Tibial artery (tissue), 4 donors: ENCODE data around the gene PCMTD2.

Source experiments
- DNase-seq, 2 donors: peaks; one replicate each; pipeline ENCODE4 v3.0.0-alpha.2; 2019
- H3K27ac ChIP-seq, 2 donors: fragments of 200-600 bp; sonication (generic) in 1 of 2; 1 replicate in 1 of 2; 2 replicates in 1 of 2; pipeline ENCODE4 v1.5.1; 2018 to 2019; ENCODE audit warnings: mild to moderate bottlenecking in 1 of 2
- H3K27me3 ChIP-seq, 2 donors: fragments of 200-600 bp; sonication (generic) in 1 of 2; one replicate each; pipeline versions ENCODE4 v1.5.1 to v1.6.0; 2016 to 2019
- H3K36me3 ChIP-seq, 3 donors: fragments of 200-600 bp; sonication (generic) in 2 of 3; one replicate each; pipeline ENCODE4 v1.5.1; 2016 to 2019; ENCODE audit warnings: mild to moderate bottlenecking in 2 of 3
- H3K4me1 ChIP-seq, 4 donors: fragments of 200-600 bp; sonication (generic) in 2 of 4; 1 replicate in 3 of 4; 2 replicates in 1 of 4; pipeline ENCODE4 v1.5.1; 2016 to 2019
- H3K4me3 ChIP-seq, 2 donors: fragments of 200-600 bp; sonication (generic) in 1 of 2; 1 replicate in 1 of 2; 2 replicates in 1 of 2; pipeline ENCODE4 v1.5.1; 2018 to 2019; ENCODE audit warnings: mild to moderate bottlenecking in 2 of 2
- H3K9me3 ChIP-seq, 3 donors: fragments of 200-600 bp; sonication (generic) in 1 of 3; one replicate each; pipeline ENCODE4 v1.5.1; 2016 to 2019
- CTCF ChIP-seq, 2 experiments: fragments of 200-600 bp in 1 of 2; fragments of 450-650 bp in 1 of 2; IDR thresholded peaks; one replicate each; pipeline ENCODE4 v1.5.1; 2017 to 2019; ENCODE audit warnings: antibody characterized with exemption in 2 of 2, mild to moderate bottlenecking in 1 of 2, moderate library complexity in 1 of 2
- intact Hi-C: fragments of 100-400 bp; cut with DNase I; formaldehyde crosslinking; loops from one replicate; pipeline ENCODE4 v1.15.0; 2023; ENCODE audit warnings: low total_unique reads

Gene PCMTD2

DNA sequence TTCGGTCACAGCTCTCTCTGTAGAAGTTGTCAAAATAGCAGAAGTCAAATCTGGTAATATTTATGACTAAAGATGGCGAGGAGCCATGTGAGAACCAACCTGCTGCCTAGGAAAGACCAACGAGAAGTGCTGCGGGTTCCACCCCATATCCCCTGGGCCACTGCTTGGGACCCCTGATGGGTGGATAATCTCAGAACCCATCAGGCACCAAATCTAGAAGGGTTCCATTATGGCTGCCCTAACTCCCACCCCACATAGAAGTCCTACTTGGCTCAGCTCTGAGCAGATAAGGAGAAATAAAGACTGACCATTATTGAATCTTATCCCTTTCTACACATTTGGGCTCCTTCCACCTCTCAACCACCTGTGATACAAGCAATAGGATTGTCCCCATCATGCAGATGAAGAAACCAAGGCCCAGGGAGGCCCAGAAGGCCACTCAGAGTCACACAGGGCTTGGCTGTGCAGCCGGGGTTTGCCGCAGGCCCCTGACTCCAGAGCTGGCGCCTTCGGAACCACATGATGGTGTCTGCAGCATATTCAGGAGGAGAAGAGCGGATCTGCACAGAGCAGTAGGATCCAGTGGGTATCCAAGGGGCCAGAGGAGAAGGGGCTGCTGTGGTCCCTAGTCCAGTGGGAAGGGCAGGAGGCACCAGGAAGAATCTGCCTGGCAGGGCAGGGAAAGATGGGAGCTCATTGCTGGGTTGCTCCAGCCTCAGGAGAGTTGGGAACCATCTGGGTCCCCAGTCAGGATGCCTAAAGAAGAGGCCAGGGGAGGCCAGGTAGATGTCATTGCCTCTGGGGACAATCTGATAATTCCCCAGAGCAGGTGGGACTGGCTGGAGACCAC, 9.6 kb upstream of the PCMTD2 start:
- Histone ChIP-seq H3K36me3 (no peaks in the 10 kb centered on the region), H3K4me3 (no peak overlapping the region), H3K4me1 (no peaks in the 10 kb centered on the region), H3K27ac (no peak overlapping the region), H3K9me3 (no peaks in the 10 kb centered on the region), H3K27me3 (peaks cover 0 to 45% of the 10 kb centered on the region in 2 donors)
- intact Hi-C loops = no loop called here
- no peak for DNase-seq
- no peak for TF ChIP-seq CTCF (IDR thresholded peaks at IDR 0.05)

GRCh38 chr20:64246616-64247306, 8.8 kb upstream of the PCMTD2 start:
- intact Hi-C loops = no loop called here
- Histone ChIP-seq H3K4me3 (no peak overlapping the region), H3K4me1 (no peaks in the 10 kb centered on the region), H3K36me3 (no peaks in the 10 kb centered on the region), H3K27me3 (peaks cover 0 to 45% of the 10 kb centered on the region in 2 donors), H3K27ac (no peak overlapping the region), H3K9me3 (no peaks in the 10 kb centered on the region)
- no peak for DNase-seq
- TF ChIP-seq CTCF (IDR thresholded peaks at IDR 0.05) = no peak

DNA sequence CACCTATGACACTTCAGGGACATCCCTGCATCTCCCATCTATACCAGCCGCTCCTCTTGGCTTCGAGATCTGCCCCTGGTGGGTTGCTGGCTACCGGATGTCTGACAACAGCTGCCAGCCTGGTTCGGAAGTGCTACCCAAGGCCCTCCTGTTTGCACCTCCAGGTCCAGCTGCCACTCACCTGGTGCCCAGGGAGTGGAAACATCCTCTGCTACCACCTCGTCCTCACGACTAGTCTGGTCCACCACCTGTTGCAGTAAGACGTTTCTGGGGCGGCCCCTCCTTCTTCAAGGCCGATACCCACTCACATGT, 8.3 kb upstream of the PCMTD2 start:
- H3K4me3 ChIP-seq = no peak overlapping the region
- peak in 1 of 2 donors; percentile 55 for DNase-seq
- intact Hi-C loops = no loop called here
- no peaks in the 10 kb centered on the region for H3K36me3 ChIP-seq
- no peak overlapping the region for H3K27ac ChIP-seq
- peaks cover 0 to 46% of the 10 kb centered on the region in 2 donors for H3K27me3 ChIP-seq
- no peak for TF ChIP-seq CTCF (IDR thresholded peaks at IDR 0.05)
- no peaks in the 10 kb centered on the region for H3K9me3 ChIP-seq
- no peaks in the 10 kb centered on the region for H3K4me1 ChIP-seq

- H3K4me1 ChIP-seq = no peaks in the 10 kb centered on the region
- H3K27ac ChIP-seq = no peak overlapping the region
- peak in 1 of 2 donors; percentile 53 for DNase-seq
- intact Hi-C loops = no loop called here
- H3K36me3 ChIP-seq = no peaks in the 10 kb centered on the region
- TF ChIP-seq CTCF (IDR thresholded peaks at IDR 0.05) = no peak
- peaks cover 0 to 50% of the 10 kb centered on the region in 2 donors for H3K27me3 ChIP-seq
- no peaks in the 10 kb centered on the region for H3K9me3 ChIP-seq
- no peak overlapping the region for H3K4me3 ChIP-seq
These were observed 7.3 kb upstream of the PCMTD2 start for GRCh38 chr20:64247970-64248841.

DNA sequence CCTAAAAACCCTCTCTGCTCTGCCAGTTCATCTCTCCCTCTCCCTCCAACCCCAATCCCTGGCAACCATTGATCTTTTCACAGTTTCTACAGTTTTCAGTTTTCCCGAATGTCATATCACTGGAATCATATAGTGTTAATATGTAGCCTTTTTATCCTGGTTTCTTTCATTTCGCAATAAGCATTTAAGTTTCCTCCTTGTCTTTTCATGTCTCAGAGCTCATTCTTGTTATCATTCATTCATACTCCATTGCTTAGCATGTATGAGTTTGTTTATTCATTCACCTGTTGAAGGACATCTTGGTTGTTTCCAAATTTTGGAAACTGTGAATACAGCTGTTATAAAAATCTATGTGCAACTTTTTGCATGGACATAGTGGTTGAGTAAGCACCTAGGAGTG, 5.5 kb upstream of the PCMTD2 start:
- H3K27ac ChIP-seq = no peak overlapping the region
- no peak for TF ChIP-seq CTCF (IDR thresholded peaks at IDR 0.05)
- peaks cover 0 to 4% (median 2%) of the 10 kb centered on the region in 4 donors for H3K4me1 ChIP-seq
- peaks cover 0 to 42% of the 10 kb centered on the region in 2 donors for H3K27me3 ChIP-seq
- no peak for DNase-seq
- H3K36me3 ChIP-seq = no peaks in the 10 kb centered on the region
- no peak overlapping the region for H3K4me3 ChIP-seq
- intact Hi-C loops = no loop called here
- no peaks in the 10 kb centered on the region for H3K9me3 ChIP-seq
